ENCODE results near the gene KRTAP10-1. TPM values are rescaled to one million over a fixed set of nuclear protein-coding genes. Genes with fewer than 3 reads are reported as not detected.
A peak's percentile ranks its signal among the peaks of the same experiment; 100 is the strongest.

Gene KRTAP10-1
- total and polyA plus RNA-seq, 9 of the 15 experiments (the other 6 are each of a cell fraction or from before 2014, with no cell fraction given): not detected

- TF ChIP-seq ATF6 (CRISPR knock-in tag; IDR thresholded peaks at IDR 0.05): no peak
- peak; percentile 97 for TF ChIP-seq BHLHE40 (IDR thresholded peaks at IDR 0.05; ENCODE audit: low read length)
- no peak for TF ChIP-seq NR3C1 (CRISPR knock-in tag; IDR thresholded peaks at IDR 0.05)
- no peak for TF ChIP-seq CSDE1 (IDR thresholded peaks at IDR 0.05)
- TF ChIP-seq RBFOX2 (IDR thresholded peaks at IDR 0.05; ENCODE audit: low read depth, low read length): peak; percentile 68
- TF ChIP-seq ZNF518B (CRISPR knock-in tag; IDR thresholded peaks at IDR 0.05): no peak
- TF ChIP-seq RFX7 (CRISPR knock-in tag; IDR thresholded peaks at IDR 0.05): 0 out of 2 replicates have a peak, but pooled peaks have one; percentile 58
- TF ChIP-seq KLF6 (CRISPR knock-in tag; IDR thresholded peaks at IDR 0.05; ENCODE audit: borderline replicate concordance): 0 out of 2 replicates have a peak, but pooled peaks have one; percentile 6
- TF ChIP-seq MAFK (IDR thresholded peaks at IDR 0.05; ENCODE audit: low read length): 0 out of 2 replicates have a peak, but pooled peaks have one; percentile 16
- no peak for TF ChIP-seq TCF3 (CRISPR knock-in tag; IDR thresholded peaks at IDR 0.05)
- no peak for TF ChIP-seq CHCHD3 (CRISPR knock-in tag; IDR thresholded peaks at IDR 0.05)
- no peak for TF ChIP-seq CTCF (IDR thresholded peaks at IDR 0.05 in 2 of 3, conservative IDR thresholded peaks at IDR 0.05 in 1 of 3; ENCODE audit: insufficient read depth in 2 of 3, low read depth in 1 of 3, low read length in 3 of 3)
- no peak for TF ChIP-seq BRD4 (IDR thresholded peaks at IDR 0.05)
- peak; percentile 74; the same call in 1 of the 2 replicates for TF ChIP-seq MITF (IDR thresholded peaks at IDR 0.05)
- no peak for TF ChIP-seq ZSCAN29 (IDR thresholded peaks at IDR 0.05)
- no peak for TF ChIP-seq ZFP91 (CRISPR knock-in tag; IDR thresholded peaks at IDR 0.05)
- no peak for TF ChIP-seq DDX20 (tag; IDR thresholded peaks at IDR 0.05; ENCODE audit: low read depth)
Observed at GRCh38 chr21:44517175-44517899, 22.7 kb downstream of the KRTAP10-1 start (continued).

Data from K562 (cell line).